Transverse colon (tissue), 4 donors: Measurements from ENCODE around the gene TMEM150B. TPM values are rescaled to one million over a fixed set of nuclear protein-coding genes. Genes with fewer than 3 reads are reported as not detected.

Source experiments
- DNase-seq: peaks from one replicate; pipeline ENCODE4 v3.0.0-alpha.2; 2019
- H3K27ac ChIP-seq, 4 donors: fragments of 200-600 bp; sonication (generic); 2 replicates each; pipeline ENCODE4 v1.5.1; 2016 to 2018; ENCODE audit warnings: inconsistent platforms in 4 of 4
- H3K27me3 ChIP-seq: fragments of 200-600 bp; sonication (generic); 2 replicates; pipeline ENCODE4 v1.5.1; 2017; ENCODE audit warnings: inconsistent platforms
- H3K36me3 ChIP-seq, 4 donors: fragments of 200-600 bp; sonication (generic); 2 replicates each; pipeline ENCODE4 v1.5.1; 2017 to 2019; ENCODE audit warnings: inconsistent platforms in 4 of 4
- H3K4me1 ChIP-seq, 4 donors: fragments of 200-600 bp; sonication (generic); 2 replicates each; pipeline ENCODE4 v1.5.1; 2017 to 2020; ENCODE audit warnings: inconsistent platforms in 4 of 4
- H3K4me3 ChIP-seq, 4 donors: fragments of 200-600 bp; sonication (generic); 1 replicate in 1 of 4; 2 replicates in 3 of 4; pipeline versions ENCODE4 v1.5.1 to v1.6.1; 2017 to 2019; ENCODE audit warnings: inconsistent platforms in 4 of 4
- H3K9me3 ChIP-seq, 2 donors: fragments of 200-600 bp; sonication (generic); 2 replicates each; pipeline ENCODE4 v1.5.1; 2017 to 2019; ENCODE audit warnings: inconsistent platforms in 2 of 2
- EP300 ChIP-seq: sonication (generic); formaldehyde crosslinking; IDR thresholded peaks from one replicate; pipeline ENCODE4 v1.6.1; 2017; ENCODE audit warnings: antibody characterized with exemption, low read depth
- POLR2A ChIP-seq: fragments of 450-650 bp; IDR thresholded peaks from one replicate; pipeline ENCODE4 v1.6.1; 2016; ENCODE audit warnings: antibody characterized with exemption, mild to moderate bottlenecking, moderate library complexity
- POLR2AphosphoS5 ChIP-seq, 3 donors: sonication (generic); formaldehyde crosslinking; IDR thresholded peaks; one replicate each; pipeline ENCODE4 v1.6.1; 2016; ENCODE audit warnings: antibody characterized with exemption in 3 of 3
- WGBS, 2 donors: methylation state at CpG; one replicate each; pipeline ENCODE4 v1.1.5; 2018; ENCODE audit warnings: low coverage in 1 of 2; 5-methylcytosine and 5-hydroxymethylcytosine counted together
- in situ Hi-C, 4 donors: fragments of 200-750 bp; cut with MboI; loops; one replicate each; pipeline versions ENCODE4 v1.15.0 to v1.15.1; 2017; ENCODE audit warnings: low sequenced_read_pairs in 3 of 4, low pct_ligation_motif_present in 1 of 4, low pct_unique_long_range_greater_than_20kb in 1 of 4
- intact Hi-C: fragments of 100-400 bp; cut with DNase I; formaldehyde crosslinking; loops from one replicate; pipeline ENCODE4 v1.15.1; 2023; ENCODE audit warnings: low total_unique reads
- total RNA-seq, 4 donors: library from RNA; depleted of rRNA; stranded (reverse); fragments of >200 nt; gene quantifications; one replicate each; pipeline ENCODE4 v1.1.0, GENCODE V29; 2016
- TF ChIP-seq, protein P1 (sequence below), 5 experiments: fragments of 200-600 bp in 3 of 5; fragments of 450-650 bp in 2 of 5; sonication (generic) in 3 of 5; IDR thresholded peaks; 1 replicate in 2 of 5; 2 replicates in 3 of 5; pipeline ENCODE4 v1.5.1; 2016 to 2017; ENCODE audit warnings: antibody characterized with exemption in 5 of 5, inconsistent platforms in 3 of 5, mild to moderate bottlenecking in 2 of 5, moderate library complexity in 1 of 5

TMEM150B gene
- total RNA-seq, 4 donors from 2014 or later = 26.5 to 135 (median 57.4) TPM

DNA sequence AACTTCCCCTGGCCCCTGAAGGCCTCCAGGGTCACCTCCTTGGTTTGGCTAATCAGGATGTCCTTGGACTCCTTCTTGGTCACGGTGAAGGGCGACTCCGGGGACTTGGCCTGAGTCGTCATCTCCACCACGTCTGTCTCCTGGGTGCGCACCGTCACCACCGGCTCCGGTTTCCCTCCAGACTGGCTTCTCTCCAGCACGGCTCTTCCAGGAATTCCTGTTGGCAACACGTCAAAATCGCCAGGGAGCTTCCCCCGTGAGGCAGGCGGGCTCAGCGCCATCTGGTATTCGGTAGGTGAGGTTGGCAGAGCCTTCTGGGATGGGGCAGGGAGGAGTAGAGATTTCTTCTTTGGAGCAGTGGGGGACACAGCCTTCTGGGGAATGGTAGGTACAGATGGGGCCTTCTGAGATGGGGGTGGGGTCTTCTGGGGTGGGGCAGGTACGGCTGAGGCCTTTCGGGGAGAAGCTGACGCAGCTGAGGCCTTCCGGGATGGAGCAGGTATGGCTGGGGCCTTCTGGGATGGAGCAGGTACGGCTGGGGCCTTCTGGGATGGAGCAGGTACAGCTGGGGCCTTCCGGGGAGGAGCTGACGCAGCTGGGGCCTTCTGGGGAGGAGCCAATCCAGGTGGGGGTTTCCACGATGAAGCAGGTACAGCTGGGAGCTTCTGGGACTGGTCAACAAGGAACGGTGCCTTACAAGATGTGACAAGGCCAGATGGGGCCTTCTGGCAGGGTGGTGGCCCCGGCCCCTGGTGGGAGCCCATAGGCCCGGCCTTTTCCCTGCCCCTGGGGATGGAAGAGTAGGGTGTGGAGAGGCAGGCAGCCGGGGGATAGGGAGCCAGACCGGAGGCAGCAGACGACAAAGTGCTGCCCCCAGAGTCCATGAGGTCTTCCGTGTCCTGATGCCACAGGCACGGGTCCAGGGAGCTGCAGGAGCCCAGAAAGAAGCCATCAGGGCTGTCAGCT is 34.1 kb upstream of the TMEM150B start:
- intact Hi-C loops (no loop called here), in situ Hi-C loops (no loop called here)
- Histone ChIP-seq H3K36me3 (no peaks in the 10 kb centered on the region), H3K4me1 (peaks cover 6 to 11% (median 6%) of the 10 kb centered on the region in 4 donors), H3K9me3 (no peaks in the 10 kb centered on the region), H3K4me3 (no peak overlapping the region), H3K27me3 (peaks cover 31% of the 10 kb centered on the region), H3K27ac (no peak overlapping the region)
- TF ChIP-seq POLR2AphosphoS5 (IDR thresholded peaks at IDR 0.05) (no peak), POLR2A (no peak), EP300 (no peak)
- TF ChIP-seq, protein P1, sequence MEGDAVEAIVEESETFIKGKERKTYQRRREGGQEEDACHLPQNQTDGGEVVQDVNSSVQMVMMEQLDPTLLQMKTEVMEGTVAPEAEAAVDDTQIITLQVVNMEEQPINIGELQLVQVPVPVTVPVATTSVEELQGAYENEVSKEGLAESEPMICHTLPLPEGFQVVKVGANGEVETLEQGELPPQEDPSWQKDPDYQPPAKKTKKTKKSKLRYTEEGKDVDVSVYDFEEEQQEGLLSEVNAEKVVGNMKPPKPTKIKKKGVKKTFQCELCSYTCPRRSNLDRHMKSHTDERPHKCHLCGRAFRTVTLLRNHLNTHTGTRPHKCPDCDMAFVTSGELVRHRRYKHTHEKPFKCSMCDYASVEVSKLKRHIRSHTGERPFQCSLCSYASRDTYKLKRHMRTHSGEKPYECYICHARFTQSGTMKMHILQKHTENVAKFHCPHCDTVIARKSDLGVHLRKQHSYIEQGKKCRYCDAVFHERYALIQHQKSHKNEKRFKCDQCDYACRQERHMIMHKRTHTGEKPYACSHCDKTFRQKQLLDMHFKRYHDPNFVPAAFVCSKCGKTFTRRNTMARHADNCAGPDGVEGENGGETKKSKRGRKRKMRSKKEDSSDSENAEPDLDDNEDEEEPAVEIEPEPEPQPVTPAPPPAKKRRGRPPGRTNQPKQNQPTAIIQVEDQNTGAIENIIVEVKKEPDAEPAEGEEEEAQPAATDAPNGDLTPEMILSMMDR (IDR thresholded peaks at IDR 0.05) = no peak
- 77 to 79% methylated on average over 7 to 32 of the region's 32 CpGs for WGBS, 2 donors
- no peak for DNase-seq

GRCh38 chr19:55358493-55358892 is 33.4 kb upstream of the TMEM150B start:
- H3K4me3 ChIP-seq = no peak overlapping the region
- no peaks in the 10 kb centered on the region for H3K9me3 ChIP-seq
- in situ Hi-C loops = no loop called here
- H3K27me3 ChIP-seq = peaks cover 39% of the 10 kb centered on the region
- DNase-seq = no peak
- 96% methylated on average over 19 of the region's 19 CpGs; no CpG with 5 or more reads in 1 of the 2 donors for WGBS, 2 donors
- no peaks in the 10 kb centered on the region for H3K36me3 ChIP-seq
- intact Hi-C loops = no loop called here
- no peak overlapping the region for H3K27ac ChIP-seq
- H3K4me1 ChIP-seq = peaks cover 8 to 18% (median 13%) of the 10 kb centered on the region in 4 donors
- TF ChIP-seq, protein P1 (IDR thresholded peaks at IDR 0.05) = no peak
- TF ChIP-seq EP300 (no peak), POLR2AphosphoS5 (IDR thresholded peaks at IDR 0.05) (no peak), POLR2A (no peak)

DNA sequence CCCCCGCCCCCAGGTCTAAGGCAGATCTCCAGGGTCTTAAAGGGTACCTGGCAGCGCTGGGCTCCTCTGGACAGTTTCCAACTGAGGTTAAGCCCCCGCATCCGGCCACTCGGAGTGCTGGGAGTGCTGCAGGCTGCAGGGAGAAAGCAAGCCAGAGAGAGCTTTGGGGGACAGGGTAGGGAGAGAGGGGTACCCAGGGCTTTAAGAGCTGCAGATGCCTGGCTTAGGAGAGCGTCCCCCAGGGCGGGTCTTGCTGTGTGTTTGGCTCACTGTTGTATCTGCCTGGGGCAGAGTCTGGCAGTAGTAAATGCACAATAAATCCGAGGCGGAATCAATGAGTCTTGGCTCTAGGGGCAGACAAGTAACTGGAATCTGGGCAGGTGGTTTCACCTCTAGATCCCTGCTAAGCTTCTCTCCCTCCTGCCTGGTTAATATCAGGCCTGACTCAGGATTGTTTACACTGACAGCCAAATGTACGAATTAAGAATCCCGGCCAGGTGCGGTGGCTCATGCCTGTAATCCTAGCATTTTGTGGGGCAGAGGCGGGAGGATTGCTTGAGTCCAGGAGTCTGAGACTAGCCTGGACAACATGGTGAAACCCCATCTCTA is 30.2 kb upstream of the TMEM150B start:
- H3K27me3 ChIP-seq = peaks cover 63% of the 10 kb centered on the region
- H3K36me3 ChIP-seq = no peaks in the 10 kb centered on the region
- DNase-seq = no peak
- in situ Hi-C loops = no loop called here
- no peak for TF ChIP-seq POLR2A
- TF ChIP-seq, protein P1 (IDR thresholded peaks at IDR 0.05) = no peak
- no peak for TF ChIP-seq EP300
- no peak for TF ChIP-seq POLR2AphosphoS5 (IDR thresholded peaks at IDR 0.05)
- WGBS, 2 donors = 27% methylated on average over 8 of the region's 13 CpGs; no CpG with 5 or more reads in 1 of the 2 donors
- H3K27ac ChIP-seq = no peak overlapping the region
- no peaks in the 10 kb centered on the region for H3K9me3 ChIP-seq
- intact Hi-C loops = no loop called here
- H3K4me3 ChIP-seq = no peak overlapping the region
- H3K4me1 ChIP-seq = peaks cover 17 to 39% (median 19%) of the 10 kb centered on the region in 4 donors

DNA sequence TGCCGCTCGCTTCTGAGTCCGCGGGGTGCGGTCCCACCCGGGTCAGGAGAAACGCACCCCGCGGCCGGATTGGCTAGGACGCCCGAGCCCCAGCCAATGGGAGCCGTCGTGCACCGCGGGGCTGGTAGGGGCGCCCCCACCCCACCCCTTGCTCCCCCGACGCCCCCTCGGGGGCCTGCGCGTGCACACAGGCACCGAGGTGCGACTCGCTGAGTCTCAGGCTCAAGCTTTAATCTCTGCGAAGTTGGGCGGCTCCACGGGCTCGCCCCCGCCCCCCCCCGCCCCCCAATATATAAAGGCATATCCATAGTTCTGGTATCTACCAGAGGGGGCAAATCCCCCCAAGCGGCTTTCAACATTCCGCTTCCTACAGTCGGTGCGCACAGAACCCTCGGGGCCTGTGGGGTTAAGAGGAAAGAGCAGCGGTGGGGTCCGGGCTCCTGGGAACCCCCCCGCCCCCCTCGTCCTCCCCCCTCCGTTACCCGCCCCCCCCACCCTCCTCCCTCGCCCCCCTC is 29.6 kb upstream of the TMEM150B start, which contains the start of gene COX6B2:
Gene COX6B2 (minus strand): TSS at position 22 of the 515 bp plus-strand sequence. CDS start 198 bp downstream, outside the sequence.
- Histone ChIP-seq H3K9me3 (no peaks in the 10 kb centered on the region), H3K4me1 (peaks cover 17 to 39% (median 19%) of the 10 kb centered on the region in 4 donors), H3K27ac (peak within 1 kb of the TSS in 3 of 4 donors; percentile 1 to 64 (median 50)), H3K27me3 (peaks cover 63% of the 10 kb centered on the region), H3K4me3 (peak within 1 kb of the TSS; percentile 1 to 50 (median 27)), H3K36me3 (no peaks in the 10 kb centered on the region)
- TF ChIP-seq EP300 (no peak), POLR2AphosphoS5 (IDR thresholded peaks at IDR 0.05) (no peak), POLR2A (no peak)
- intact Hi-C loops (no loop called here), in situ Hi-C loops (no loop called here)
- 4% methylated on average over 18 of the region's 43 CpGs; no CpG with 5 or more reads in 1 of the 2 donors for WGBS, 2 donors
- DNase-seq = no peak
